HCT116 (cell line): Measurements from ENCODE around the gene BLOC1S6. TPM values are rescaled to one million over a fixed set of nuclear protein-coding genes. Genes with fewer than 3 reads are reported as not detected.
A peak's percentile ranks its signal among the peaks of the same experiment; 100 is the strongest.

Experiments used
- ATAC-seq: fragments of 200-7000 bp; cut with Tn5 transposase; 2 replicates; pipeline ENCODE4 v1.9.1; 2020; ENCODE audit warnings: mild to moderate bottlenecking, moderate library complexity
- BruUV-seq: library from RNA; stranded (reverse); fragments of 400-500 nt; replicated peaks from 2 replicates; lab custom pipeline; 2021; lab: Mats Ljungman, UMichigan
- CTCF ChIA-PET: fragments of 300-600 bp; sonication (Branson Sonifier 250); formaldehyde crosslinking; loops from one replicate; lab custom pipeline; 2021; ENCODE audit warnings: antibody characterized with exemption; lab: Charles Lee
- POLR2A ChIA-PET: fragments of 300-600, 350-600 bp; sonication (Branson Sonifier 250); formaldehyde crosslinking; loops from one replicate; lab custom pipeline; 2021; ENCODE audit warnings: antibody characterized with exemption; lab: Charles Lee
- RAD21 ChIA-PET, 2 experiments: fragments of 300-600 bp; sonication (Branson Sonifier 250); formaldehyde crosslinking; loops; one replicate each; lab custom pipeline; 2023; ENCODE audit warnings: low total read pairs in 2 of 2; ENCODE audit not compliant: uncharacterized antibody in 2 of 2, unreplicated experiment in 2 of 2, low non-redundant PET in 1 of 2; lab: Charles Lee
- DNase-seq: peaks from one replicate; pipeline ENCODE4 v3.0.0-alpha.2; 2010; ENCODE audit warnings: low read depth, low spot score
- H2AFZ ChIP-seq: fragments of 200-600 bp; shearing (Covaris generic), sonication (generic); 2 replicates; pipeline ENCODE4 v1.6.1; 2017; ENCODE audit warnings: low read depth, mixed run types, mixed read lengths, antibody characterized with exemption, low read length; ENCODE audit not compliant: poor library complexity, severe bottlenecking
- H3K27ac ChIP-seq: 2 replicates; pipeline ENCODE4 v1.5.1; 2012; ENCODE audit warnings: low read depth, low read length
- H3K27me3 ChIP-seq: fragments of 200-600 bp; sonication (generic); 2 replicates; pipeline ENCODE4 v1.6.1; 2016; ENCODE audit warnings: mixed run types, low read length, mixed read lengths; ENCODE audit not compliant: insufficient read depth
- H3K36me3 ChIP-seq, 2 experiments: fragments of 200-500 bp in 1 of 2; fragments of 200-600 bp in 1 of 2; sonication (Bioruptor generic) in 1 of 2; sonication (generic) in 1 of 2; 2 replicates each; pipeline versions ENCODE4 v1.5.1 to v1.6.1; 2014 to 2016; ENCODE audit warnings: low read length in 2 of 2, inconsistent platforms in 1 of 2, mixed read lengths in 1 of 2, mixed run types in 1 of 2; ENCODE audit not compliant: insufficient read depth in 2 of 2, control insufficient read depth in 1 of 2
- H3K4me1 ChIP-seq, 2 experiments: fragments of 200-600 bp in 1 of 2; sonication (generic) in 1 of 2; 2 replicates each; pipeline versions ENCODE4 v1.5.1 to v1.6.1; 2012 to 2017; ENCODE audit warnings: low read length in 2 of 2, inconsistent platforms in 1 of 2, mild to moderate bottlenecking in 1 of 2, mixed read lengths in 1 of 2, mixed run types in 1 of 2, moderate library complexity in 1 of 2; ENCODE audit not compliant: insufficient read depth in 2 of 2, control insufficient read depth in 1 of 2
- H3K4me2 ChIP-seq: fragments of 200-600 bp; sonication (generic); 2 replicates; pipeline ENCODE4 v1.6.1; 2017; ENCODE audit warnings: mixed run types, low read length, mixed read lengths
- H3K4me3 ChIP-seq, 2 experiments: fragments of 200-600 bp in 1 of 2; sonication (generic) in 1 of 2; replicated peaks in 1 of 2; 2 replicates each; pipeline ENCODE4 v1.5.1; 2011 to 2016; ENCODE audit warnings: low read length in 2 of 2, control low read depth in 1 of 2, low read depth in 1 of 2, mild to moderate bottlenecking in 1 of 2, mixed read lengths in 1 of 2, mixed run types in 1 of 2
- H3K79me2 ChIP-seq: fragments of 200-600 bp; sonication (generic); 2 replicates; pipeline ENCODE4 v1.6.1; 2017; ENCODE audit warnings: mild to moderate bottlenecking, mixed run types, low read length, moderate library complexity, mixed read lengths; ENCODE audit not compliant: insufficient read depth
- H3K9ac ChIP-seq: fragments of 200-600 bp; sonication (generic); 2 replicates; pipeline ENCODE4 v1.6.1; 2016; ENCODE audit warnings: low read length, mixed read lengths
- H3K9me2 ChIP-seq: fragments of 200-600 bp; sonication (generic), shearing (Covaris generic); 2 replicates; pipeline ENCODE4 v1.6.1; 2017; ENCODE audit warnings: mixed run types, mild to moderate bottlenecking, moderate library complexity; ENCODE audit not compliant: insufficient read depth
- H3K9me3 ChIP-seq, 2 experiments: fragments of 200-500 bp in 1 of 2; fragments of 200-600 bp in 1 of 2; sonication (Bioruptor generic) in 1 of 2; sonication (generic) in 1 of 2; 2 replicates each; pipeline ENCODE4 v1.6.1; 2014 to 2017; ENCODE audit warnings: low read length in 2 of 2, mixed read lengths in 2 of 2, inconsistent platforms in 1 of 2, low read depth in 1 of 2, mild to moderate bottlenecking in 1 of 2, mixed run types in 1 of 2, moderate library complexity in 1 of 2; ENCODE audit not compliant: control insufficient read depth in 1 of 2, insufficient read depth in 1 of 2
- H4K20me1 ChIP-seq: fragments of 200-600 bp; sonication (generic), shearing (Covaris generic); 2 replicates; pipeline ENCODE4 v1.6.1; 2017; ENCODE audit warnings: mixed run types, mild to moderate bottlenecking, moderate library complexity; ENCODE audit not compliant: insufficient read depth
- CTCF ChIP-seq, 3 experiments: fragments of 200-600 bp in 1 of 3; sonication (generic) in 1 of 3; IDR thresholded peaks in 2 of 3; conservative IDR thresholded peaks in 1 of 3; 2 replicates each; pipeline ENCODE4 v1.5.1; 2012 to 2017; ENCODE audit warnings: low read depth in 2 of 3, low read length in 2 of 3, antibody characterized with exemption in 1 of 3, borderline replicate concordance in 1 of 3, control low read depth in 1 of 3, mild to moderate bottlenecking in 1 of 3, mixed read lengths in 1 of 3, mixed run types in 1 of 3, moderate library complexity in 1 of 3; ENCODE audit not compliant: insufficient read depth in 1 of 3
- ELF1 ChIP-seq: IDR thresholded peaks from 2 replicates; pipeline ENCODE4 v1.6.1; 2012; ENCODE audit warnings: low read depth, borderline replicate concordance
- MAX ChIP-seq: IDR thresholded peaks from 2 replicates; pipeline ENCODE4 v1.6.1; 2012
- SIN3A ChIP-seq: IDR thresholded peaks from 2 replicates; pipeline ENCODE4 v1.6.1; 2012; ENCODE audit warnings: low read depth
- SP1 ChIP-seq: IDR thresholded peaks from 2 replicates; pipeline ENCODE4 v1.6.1; 2012; ENCODE audit warnings: low read depth
- ZNF274 ChIP-seq: fragments of 200-500 bp; sonication (Bioruptor generic); IDR thresholded peaks from 2 replicates; pipeline ENCODE4 v1.6.1; 2014; ENCODE audit warnings: mild to moderate bottlenecking, low read depth, low read length, inconsistent platforms
- intact Hi-C: fragments of 100-400 bp; cut with micrococcal nuclease; formaldehyde crosslinking; loops from 2 replicates; pipeline ENCODE4 v1.10.0; 2022
- total RNA-seq: library from RNA; stranded (reverse); gene quantifications from one replicate; pipeline ENCODE4 v1.2.1, GENCODE V29; 2021; ENCODE audit not compliant: unreplicated experiment

BLOC1S6 gene
- total RNA-seq, 1 experiment from 2014 or later = 40.7 TPM

- Histone ChIP-seq H3K9ac (peak overlapping the region; percentile 68), H3K27ac (peak overlapping the region; percentile 95), H3K36me3 (no peaks in the 10 kb centered on the region), H3K4me2 (peak overlapping the region; percentile 97), H3K27me3 (no peaks in the 10 kb centered on the region), H3K79me2 (no peaks in the 10 kb centered on the region), H2AFZ (peak overlapping the region; percentile 77), H3K4me3 (peak overlapping the region; percentile 74 to 78), H3K4me1 (peaks cover 12 to 38% of the 10 kb centered on the region in 2 experiments), H4K20me1 (no peaks in the 10 kb centered on the region), H3K9me2 (no peaks in the 10 kb centered on the region), H3K9me3 (no peaks in the 10 kb centered on the region)
- ChIA-PET CTCF (interaction anchor here (0.7 to 2.4 kb wide), 6 partner anchors 13 to 177 kb away, joined by 3 to 8 read pairs (median 3); no protein-coding TSS in a partner anchor), POLR2A (no interaction called here), RAD21 (no interaction called here)
- ATAC-seq (peak; percentile 59), DNase-seq (no peak)
- intact Hi-C loops = no loop called here
- TSS peak; percentile 53 for BruUV-seq
- TF ChIP-seq CTCF (IDR thresholded peaks at IDR 0.05 in 2 of 3, conservative IDR thresholded peaks at IDR 0.05 in 1 of 3; ENCODE audit: borderline replicate concordance in 1 of 3, insufficient read depth in 1 of 3, low read depth in 2 of 3, low read length in 2 of 3) (peak in 2 of 3 experiments; percentile 53 to 56; a peak in 4 of 6 replicates), SIN3A (0 out of 2 replicates have a peak, but pooled peaks have one; percentile 5), ELF1 (no peak), MAX (no peak), ZNF274 (no peak), SP1 (no peak)
Measured at GRCh38 chr15:45635191-45635638, 48.0 kb downstream of the BLOC1S6 start.
